Measurements from ENCODE around the gene PERP. TPM values are rescaled to one million over a fixed set of nuclear protein-coding genes. Genes with fewer than 3 reads are reported as not detected.

The PERP gene
- total RNA-seq: 20.8 and 32.4 TPM in 2 replicates

GRCh38 chr6:138107078-138107751 lies at the start of gene PERP:
TSS of gene PERP (minus strand) at chr6:138107419. CDS start at chr6:138107340, 79 bp downstream.

Other genes starting within 250 kb of the PERP start
- gene TNFAIP3, start 240.2 kb downstream of the PERP start, total RNA-seq: 8.7 and 13.3 TPM in 2 replicates
- under 0.01 and 0.18 TPM in 2 replicates for gene ARFGEF3, start 54.5 kb upstream of the PERP start, total RNA-seq
- not detected in 2 replicates for gene PBOV1, start 111.1 kb upstream of the PERP start, total RNA-seq